ENCODE measurements around the gene ZFPM1. TPM values are rescaled to one million over a fixed set of nuclear protein-coding genes. Genes with fewer than 3 reads are reported as not detected.
A peak's percentile ranks its signal among the peaks of the same experiment; 100 is the strongest.

The ZFPM1 gene
- total RNA-seq, 1 experiment from 2014 or later = 3.9 TPM

DNA sequence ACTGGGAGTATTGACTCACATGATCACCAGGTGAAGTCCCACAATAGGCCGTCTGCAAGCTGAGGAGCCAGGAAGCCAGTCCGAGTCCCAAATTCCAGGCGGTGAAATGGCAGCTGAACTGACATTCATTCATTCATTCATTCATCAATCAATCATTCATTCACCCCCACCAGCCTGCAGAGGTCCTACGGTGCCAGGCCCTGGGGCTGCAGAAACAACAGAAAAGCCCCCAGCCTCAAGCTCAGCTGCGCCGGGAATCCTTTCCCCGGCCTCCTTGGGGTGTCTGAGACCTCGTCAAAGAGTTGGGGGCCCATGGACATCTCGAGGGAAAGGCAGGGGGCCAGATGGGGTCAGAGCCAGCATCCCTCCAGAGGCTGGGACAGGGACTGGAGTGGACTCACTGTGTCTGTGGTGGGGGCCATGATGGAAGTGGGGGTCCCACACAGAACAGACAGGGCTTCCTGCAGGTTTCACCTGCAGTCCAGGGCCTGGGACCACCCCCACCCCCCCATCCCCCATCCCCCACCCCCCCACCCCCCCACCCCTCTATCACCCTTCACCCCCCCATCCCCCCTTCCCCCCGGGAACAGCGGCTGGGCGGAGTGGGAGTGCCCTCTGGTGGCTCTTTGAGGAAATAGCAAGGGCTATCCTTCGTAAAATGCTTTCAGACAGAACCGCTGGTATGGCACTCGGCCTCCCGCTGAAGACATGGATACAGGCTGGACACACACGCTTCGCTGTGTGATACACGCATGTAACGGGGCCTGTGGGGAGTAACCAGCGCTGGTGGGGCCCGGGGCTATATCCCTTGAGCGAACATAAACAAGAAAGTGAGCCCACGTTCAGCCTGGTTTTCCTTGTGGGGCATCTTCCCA is 108.6 kb downstream of the ZFPM1 start:
- intact Hi-C loops (cut with micrococcal nuclease; ENCODE audit: unreplicated experiment) (no loop called here), in situ Hi-C loops (cut with HindIII; ENCODE audit: low pct_unique_long_range_greater_than_20kb, low sequenced_read_pairs) (no loop called here)
- no TSS peak for BruUV-seq (replicated peaks)
- CTCF ChIA-PET = interaction anchor here (0.7 kb wide), 1 partner anchor 9 kb away, joined by 3 read pairs; no protein-coding TSS in a partner anchor
- no peaks in the 10 kb centered on the region for H3K36me3 ChIP-seq (ENCODE audit: control insufficient read depth, insufficient read depth, low read length)
- H3K9me3 ChIP-seq (ENCODE audit: control insufficient read depth, insufficient read depth, low read depth, low read length) = no peaks in the 10 kb centered on the region
- no peak overlapping the region for H3K27ac ChIP-seq (ENCODE audit: low read length)
- DNase-seq (ENCODE audit: low read depth, low spot score) (no peak), ATAC-seq (peak; percentile 58)
- peak overlapping the region; percentile 26 to 44 for H3K4me3 ChIP-seq (ENCODE audit: low read depth in 2 of 2, low read length in 2 of 2)
- POLR2A ChIA-PET = interaction anchor here (0.9 kb wide), 1 partner anchor 8 kb away, joined by 4 read pairs; the partner anchor contains the start of gene ZC3H18
- TF ChIP-seq SIN3A (IDR thresholded peaks at IDR 0.05; ENCODE audit: borderline replicate concordance, insufficient read depth, low read depth, low read length) (no peak), POLR2AphosphoS5 (IDR thresholded peaks at IDR 0.05; ENCODE audit: low read depth, low read length) (no peak)
- TF ChIP-seq, protein P1, sequence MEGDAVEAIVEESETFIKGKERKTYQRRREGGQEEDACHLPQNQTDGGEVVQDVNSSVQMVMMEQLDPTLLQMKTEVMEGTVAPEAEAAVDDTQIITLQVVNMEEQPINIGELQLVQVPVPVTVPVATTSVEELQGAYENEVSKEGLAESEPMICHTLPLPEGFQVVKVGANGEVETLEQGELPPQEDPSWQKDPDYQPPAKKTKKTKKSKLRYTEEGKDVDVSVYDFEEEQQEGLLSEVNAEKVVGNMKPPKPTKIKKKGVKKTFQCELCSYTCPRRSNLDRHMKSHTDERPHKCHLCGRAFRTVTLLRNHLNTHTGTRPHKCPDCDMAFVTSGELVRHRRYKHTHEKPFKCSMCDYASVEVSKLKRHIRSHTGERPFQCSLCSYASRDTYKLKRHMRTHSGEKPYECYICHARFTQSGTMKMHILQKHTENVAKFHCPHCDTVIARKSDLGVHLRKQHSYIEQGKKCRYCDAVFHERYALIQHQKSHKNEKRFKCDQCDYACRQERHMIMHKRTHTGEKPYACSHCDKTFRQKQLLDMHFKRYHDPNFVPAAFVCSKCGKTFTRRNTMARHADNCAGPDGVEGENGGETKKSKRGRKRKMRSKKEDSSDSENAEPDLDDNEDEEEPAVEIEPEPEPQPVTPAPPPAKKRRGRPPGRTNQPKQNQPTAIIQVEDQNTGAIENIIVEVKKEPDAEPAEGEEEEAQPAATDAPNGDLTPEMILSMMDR (IDR thresholded peaks at IDR 0.05) = peak; percentile 74; the same call in 1 of the 2 replicates
- H3K27me3 ChIP-seq (ENCODE audit: control insufficient read depth, insufficient read depth, low read length) = no peaks in the 10 kb centered on the region
- H3K4me1 ChIP-seq (ENCODE audit: control insufficient read depth, insufficient read depth, low read length) = no peaks in the 10 kb centered on the region

DNA sequence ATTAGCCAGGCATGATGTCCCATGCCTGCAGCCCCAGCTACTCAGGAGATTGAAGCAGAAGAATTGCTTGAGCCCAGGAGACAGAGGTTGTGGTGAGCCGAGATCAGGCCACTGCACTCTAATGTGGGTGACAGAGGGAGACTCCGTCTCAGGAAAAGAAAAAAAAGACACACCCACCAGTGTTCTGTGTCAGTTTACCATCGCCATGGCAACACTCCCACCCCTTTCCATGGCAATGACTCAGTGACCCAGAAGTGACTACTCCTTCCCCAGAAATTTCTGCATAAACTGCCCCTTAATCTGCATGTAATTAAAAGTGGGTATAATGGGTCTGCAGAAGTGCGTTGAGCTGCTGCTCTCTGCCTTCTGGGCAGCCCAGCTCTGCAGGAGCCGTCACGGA is 113.1 kb downstream of the ZFPM1 start:
- H3K27me3 ChIP-seq (ENCODE audit: control insufficient read depth, insufficient read depth, low read length) = no peaks in the 10 kb centered on the region
- H3K4me1 ChIP-seq (ENCODE audit: control insufficient read depth, insufficient read depth, low read length) = peaks cover 5% of the 10 kb centered on the region
- DNase-seq (ENCODE audit: low read depth, low spot score) (no peak), ATAC-seq (no peak)
- in situ Hi-C loops (cut with HindIII; ENCODE audit: low pct_unique_long_range_greater_than_20kb, low sequenced_read_pairs) (no loop called here), intact Hi-C loops (cut with micrococcal nuclease; ENCODE audit: unreplicated experiment) (no loop called here)
- CTCF ChIA-PET = no interaction called here
- no peak for TF ChIP-seq POLR2AphosphoS5 (IDR thresholded peaks at IDR 0.05; ENCODE audit: low read depth, low read length)
- no peaks in the 10 kb centered on the region for H3K9me3 ChIP-seq (ENCODE audit: control insufficient read depth, insufficient read depth, low read depth, low read length)
- POLR2A ChIA-PET = interaction anchor here (0.5 kb wide), 1 partner anchor 117 kb away, joined by 6 read pairs; no protein-coding TSS in a partner anchor
- peaks cover 6% of the 10 kb centered on the region; the same call in 1 of the 2 replicates for H3K36me3 ChIP-seq (ENCODE audit: control insufficient read depth, insufficient read depth, low read length)
- BruUV-seq (replicated peaks) = no TSS peak
- H3K27ac ChIP-seq (ENCODE audit: low read length) = no peak overlapping the region
- H3K4me3 ChIP-seq (ENCODE audit: low read depth in 2 of 2, low read length in 2 of 2) = no peak overlapping the region

DNA sequence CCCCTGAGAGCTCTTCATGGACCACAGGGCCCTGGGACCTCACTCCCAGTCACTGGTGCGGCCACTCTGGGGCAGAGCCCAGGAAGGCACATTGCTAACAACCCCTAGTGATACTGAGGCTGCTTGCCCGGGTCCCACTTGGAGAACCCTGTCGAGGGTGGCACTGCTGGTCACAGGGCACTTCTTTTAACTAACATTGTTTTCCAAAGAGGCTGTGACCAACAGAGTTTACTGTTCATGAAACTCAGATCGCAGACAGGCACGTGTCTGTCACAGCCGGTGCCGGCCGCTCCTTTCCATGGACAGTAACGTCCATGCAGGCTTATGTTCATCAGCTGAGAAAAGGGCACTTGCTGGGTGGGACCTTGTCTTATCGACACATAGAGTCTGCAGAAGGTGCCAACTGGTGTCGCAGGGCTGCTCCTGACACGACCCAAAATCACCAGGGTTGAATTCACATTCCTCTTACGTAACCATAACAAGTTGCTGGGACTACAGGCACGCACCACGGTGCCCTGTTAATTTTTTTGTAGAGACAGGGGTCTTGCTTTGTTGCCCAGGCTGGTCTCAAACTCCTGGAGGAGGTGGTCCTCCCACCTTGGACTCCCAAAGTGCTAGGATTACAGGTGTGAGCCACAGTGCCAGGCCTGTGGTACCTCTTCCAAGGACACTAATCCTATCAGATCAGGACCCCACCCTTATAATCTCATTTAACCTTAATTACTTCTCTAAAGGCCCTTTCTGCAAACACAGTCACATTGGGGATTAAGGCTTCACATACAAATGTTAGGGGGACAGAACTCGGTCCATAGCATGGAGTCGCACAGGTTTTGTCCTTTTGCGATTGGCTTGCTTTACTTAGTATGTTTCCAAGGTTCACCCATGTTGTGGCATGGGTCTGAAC is 115.9 kb downstream of the ZFPM1 start:
- peak overlapping the region; percentile 89 for H3K27ac ChIP-seq (ENCODE audit: low read length)
- peaks cover 10% of the 10 kb centered on the region for H3K4me1 ChIP-seq (ENCODE audit: control insufficient read depth, insufficient read depth, low read length)
- intact Hi-C loops (cut with micrococcal nuclease; ENCODE audit: unreplicated experiment) = no loop called here
- no TSS peak for BruUV-seq (replicated peaks)
- H3K36me3 ChIP-seq (ENCODE audit: control insufficient read depth, insufficient read depth, low read length) = peaks cover 8% of the 10 kb centered on the region
- H3K4me3 ChIP-seq (ENCODE audit: low read depth in 2 of 2, low read length in 2 of 2) = peak overlapping the region; percentile 71 to 86
- TF ChIP-seq, protein P1 (IDR thresholded peaks at IDR 0.05) = no peak
- no peak for TF ChIP-seq SIN3A (IDR thresholded peaks at IDR 0.05; ENCODE audit: borderline replicate concordance, insufficient read depth, low read depth, low read length)
- no peak for TF ChIP-seq POLR2AphosphoS5 (IDR thresholded peaks at IDR 0.05; ENCODE audit: low read depth, low read length)
- no peak for TF ChIP-seq TCF7L2 (IDR thresholded peaks at IDR 0.05; ENCODE audit: low read depth, low read length)
- TF ChIP-seq, protein P2, sequence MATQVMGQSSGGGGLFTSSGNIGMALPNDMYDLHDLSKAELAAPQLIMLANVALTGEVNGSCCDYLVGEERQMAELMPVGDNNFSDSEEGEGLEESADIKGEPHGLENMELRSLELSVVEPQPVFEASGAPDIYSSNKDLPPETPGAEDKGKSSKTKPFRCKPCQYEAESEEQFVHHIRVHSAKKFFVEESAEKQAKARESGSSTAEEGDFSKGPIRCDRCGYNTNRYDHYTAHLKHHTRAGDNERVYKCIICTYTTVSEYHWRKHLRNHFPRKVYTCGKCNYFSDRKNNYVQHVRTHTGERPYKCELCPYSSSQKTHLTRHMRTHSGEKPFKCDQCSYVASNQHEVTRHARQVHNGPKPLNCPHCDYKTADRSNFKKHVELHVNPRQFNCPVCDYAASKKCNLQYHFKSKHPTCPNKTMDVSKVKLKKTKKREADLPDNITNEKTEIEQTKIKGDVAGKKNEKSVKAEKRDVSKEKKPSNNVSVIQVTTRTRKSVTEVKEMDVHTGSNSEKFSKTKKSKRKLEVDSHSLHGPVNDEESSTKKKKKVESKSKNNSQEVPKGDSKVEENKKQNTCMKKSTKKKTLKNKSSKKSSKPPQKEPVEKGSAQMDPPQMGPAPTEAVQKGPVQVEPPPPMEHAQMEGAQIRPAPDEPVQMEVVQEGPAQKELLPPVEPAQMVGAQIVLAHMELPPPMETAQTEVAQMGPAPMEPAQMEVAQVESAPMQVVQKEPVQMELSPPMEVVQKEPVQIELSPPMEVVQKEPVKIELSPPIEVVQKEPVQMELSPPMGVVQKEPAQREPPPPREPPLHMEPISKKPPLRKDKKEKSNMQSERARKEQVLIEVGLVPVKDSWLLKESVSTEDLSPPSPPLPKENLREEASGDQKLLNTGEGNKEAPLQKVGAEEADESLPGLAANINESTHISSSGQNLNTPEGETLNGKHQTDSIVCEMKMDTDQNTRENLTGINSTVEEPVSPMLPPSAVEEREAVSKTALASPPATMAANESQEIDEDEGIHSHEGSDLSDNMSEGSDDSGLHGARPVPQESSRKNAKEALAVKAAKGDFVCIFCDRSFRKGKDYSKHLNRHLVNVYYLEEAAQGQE (IDR thresholded peaks at IDR 0.05; ENCODE audit: insufficient read depth in 1 of 2, low read depth in 2 of 2, low read length in 1 of 2) = no peak
- no peak for DNase-seq (ENCODE audit: low read depth, low spot score)
- H3K9me3 ChIP-seq (ENCODE audit: control insufficient read depth, insufficient read depth, low read depth, low read length) = no peaks in the 10 kb centered on the region
- CTCF ChIA-PET = no interaction called here
- in situ Hi-C loops (cut with HindIII; ENCODE audit: low pct_unique_long_range_greater_than_20kb, low sequenced_read_pairs) = no loop called here
- no peak for ATAC-seq
- H3K27me3 ChIP-seq (ENCODE audit: control insufficient read depth, insufficient read depth, low read length) = no peaks in the 10 kb centered on the region
- POLR2A ChIA-PET = no interaction called here

All from Panc1 (cell line).